HG03432 (cell line): ENCODE results near the gene CCDC61.

Experiments used
- ATAC-seq: cut with Tn5 transposase; IDR thresholded peaks from one replicate; pipeline ENCODE4 v1.9.1; 2021; ENCODE audit warnings: mild to moderate bottlenecking, moderate library complexity; ENCODE audit not compliant: unreplicated experiment

CCDC61 gene

GRCh38 chr19:46036744-46037128, 41.5 kb downstream of the CCDC61 start:
- no peak for ATAC-seq

GRCh38 chr19:46040125-46040524, 44.9 kb downstream of the CCDC61 start:
- no peak for ATAC-seq

- ATAC-seq = no peak
These were observed 45.8 kb downstream of the CCDC61 start, which contains the start of gene IGFL4 for GRCh38 chr19:46040952-46041500. TSS of gene IGFL4 (minus strand) at chr19:46041002. CDS start at chr19:46040962, 40 bp downstream.

DNA sequence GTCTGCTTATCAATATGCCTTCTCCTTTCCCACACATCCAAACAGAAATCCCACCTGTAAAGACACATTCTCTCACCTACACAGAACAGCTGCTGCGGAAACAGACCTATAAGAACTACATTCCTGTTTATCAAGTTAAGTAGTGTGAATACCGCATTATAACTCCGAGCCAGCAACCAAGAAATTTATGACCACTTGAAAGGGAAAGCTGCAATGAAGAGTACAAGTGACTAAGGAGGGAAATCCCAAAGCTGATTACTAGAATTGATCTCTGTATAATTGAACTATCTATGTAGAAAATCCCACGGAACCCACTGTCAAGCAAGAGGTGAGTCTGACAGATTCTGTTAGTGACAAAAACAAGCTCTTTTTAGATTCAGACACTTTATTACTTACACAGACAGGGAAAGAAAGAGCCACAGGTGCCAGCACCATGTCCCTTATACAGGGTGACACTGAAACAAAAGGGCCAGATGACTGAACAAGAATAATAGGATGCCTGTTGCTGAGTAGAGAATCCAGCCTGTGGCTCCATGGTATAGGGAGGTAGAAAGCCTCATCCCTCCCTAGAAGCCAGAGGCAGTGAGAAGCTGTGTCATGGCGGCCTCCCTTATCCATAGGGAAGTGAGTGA, 47.1 kb downstream of the CCDC61 start:
- ATAC-seq = no peak

GRCh38 chr19:46043519-46043918, 48.3 kb downstream of the CCDC61 start:
- ATAC-seq = no peak

DNA sequence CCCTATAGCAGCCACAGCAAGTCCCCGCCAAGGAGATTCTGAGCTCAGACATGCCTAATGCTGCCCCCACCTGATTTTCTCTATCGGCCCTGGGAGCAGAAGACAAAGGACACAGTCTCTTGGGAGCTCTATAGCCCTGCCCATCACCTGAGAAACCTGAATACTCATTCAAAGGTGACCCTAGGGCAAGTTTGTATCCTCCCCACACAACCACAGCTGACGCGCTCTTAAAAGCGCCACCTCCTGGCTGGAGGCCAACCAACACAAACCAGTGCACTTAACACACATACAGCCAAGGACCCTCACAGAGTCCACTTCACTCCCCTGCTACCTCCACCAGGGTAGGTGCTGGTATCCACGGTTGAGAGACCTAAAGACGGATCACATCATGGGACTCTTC, 54.3 kb downstream of the CCDC61 start:
- no peak for ATAC-seq

- no peak for ATAC-seq
These were observed 57.6 kb downstream of the CCDC61 start for GRCh38 chr19:46052896-46053295.

DNA sequence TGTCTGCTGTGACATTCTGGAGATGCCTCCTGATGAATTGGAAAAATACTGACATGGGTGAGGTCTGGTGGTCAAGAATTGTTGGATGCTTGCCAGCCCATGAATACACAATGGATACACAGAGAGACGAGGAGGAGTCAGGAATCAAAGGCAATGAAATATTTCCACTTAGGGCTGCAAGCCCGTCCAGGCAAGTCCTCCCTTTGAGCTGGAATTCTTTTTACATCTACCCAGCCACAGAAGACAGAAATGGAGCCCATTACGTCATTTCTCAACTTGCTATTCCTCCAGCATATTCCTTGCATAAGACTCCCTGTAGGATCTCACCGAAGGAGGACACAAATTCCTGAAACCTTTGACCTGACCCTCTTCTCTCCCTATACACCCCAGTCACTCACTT, 61.3 kb downstream of the CCDC61 start:
- no peak for ATAC-seq

DNA sequence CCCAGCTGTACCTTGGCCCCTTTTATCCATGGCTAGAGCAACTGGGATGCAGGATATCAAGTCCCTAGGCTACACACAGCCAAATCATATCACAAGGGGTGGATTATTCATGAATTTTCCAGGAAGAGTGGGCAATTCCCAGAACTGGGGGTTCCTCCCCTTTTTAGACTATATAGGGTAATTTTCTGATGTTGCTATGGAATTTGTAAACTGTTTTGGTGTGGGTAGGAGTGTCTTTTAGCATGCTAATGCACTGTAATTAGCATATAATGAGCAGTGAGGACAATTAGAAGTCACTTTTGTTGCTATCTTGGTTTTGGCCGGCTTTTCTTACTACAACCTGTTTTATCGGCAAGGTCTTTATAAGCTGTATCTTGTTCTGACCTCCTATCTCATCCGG, 63.5 kb downstream of the CCDC61 start:
- ATAC-seq = no peak

GRCh38 chr19:46060012-46060411, 64.7 kb downstream of the CCDC61 start:
- no peak for ATAC-seq

DNA sequence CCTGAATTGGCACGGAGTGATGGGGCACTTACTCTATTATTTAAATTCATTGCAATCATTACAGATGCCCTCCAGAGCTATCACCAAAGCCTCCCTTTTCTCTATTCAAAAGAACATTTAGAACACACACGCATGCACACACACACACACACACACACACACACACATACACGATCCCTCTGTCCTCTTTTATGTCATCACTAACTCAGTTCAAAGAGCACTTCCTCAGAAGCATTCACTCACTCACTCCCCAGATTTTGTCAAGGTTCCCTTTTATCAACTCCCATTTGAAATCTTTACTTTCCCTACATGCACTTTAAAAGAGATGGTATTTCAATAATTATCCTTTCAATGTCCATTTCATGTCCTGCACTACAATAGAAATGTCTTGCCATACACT, 67.9 kb downstream of the CCDC61 start:
- no peak for ATAC-seq

DNA sequence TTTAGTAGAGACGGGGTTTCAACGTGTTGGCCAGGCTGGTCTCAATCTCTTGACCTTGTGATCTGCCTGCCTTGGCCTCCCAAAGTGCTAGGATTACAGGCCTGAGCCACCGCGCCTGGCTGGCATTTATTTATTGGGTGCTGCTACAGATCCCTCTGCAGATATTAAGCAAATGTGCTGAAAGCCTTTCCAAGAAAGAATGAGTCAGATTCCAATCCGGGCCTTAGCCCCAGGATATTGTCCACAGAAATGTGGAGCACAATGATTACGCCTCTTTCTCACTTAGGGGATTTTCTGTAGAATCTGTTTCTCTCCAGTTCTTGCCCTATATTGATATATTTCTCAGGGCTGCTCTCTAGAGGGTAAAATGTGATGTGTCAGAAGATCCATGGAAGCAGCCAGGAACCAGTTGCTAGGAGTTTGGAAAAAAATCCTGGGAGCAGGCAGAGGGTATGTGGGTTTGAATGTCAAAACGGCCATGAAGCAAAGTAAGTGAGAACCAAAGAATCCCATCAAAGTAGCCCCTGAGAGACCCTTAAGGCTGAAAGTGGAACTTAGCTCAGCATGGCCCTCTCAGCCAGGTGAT, 70.3 kb downstream of the CCDC61 start:
- ATAC-seq = no peak

DNA sequence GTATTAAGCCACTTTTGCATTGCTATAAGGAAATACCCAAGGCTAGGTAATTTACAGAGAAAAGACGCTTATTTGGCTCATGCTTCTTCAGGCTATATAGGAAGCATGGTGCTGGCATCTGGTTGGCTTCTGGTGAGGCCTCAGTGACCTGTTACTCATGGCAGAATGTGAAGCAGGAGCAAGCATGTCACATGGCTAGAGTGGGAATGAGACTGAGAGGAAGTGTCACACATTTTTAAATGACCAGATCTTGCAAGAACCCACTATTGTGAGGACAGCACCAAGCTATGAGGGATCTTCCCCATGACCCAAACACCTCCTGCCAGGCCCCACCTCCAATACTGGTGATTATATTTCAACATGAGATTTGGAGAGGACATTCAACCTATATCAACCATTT, 71.2 kb downstream of the CCDC61 start:
- ATAC-seq = no peak

DNA sequence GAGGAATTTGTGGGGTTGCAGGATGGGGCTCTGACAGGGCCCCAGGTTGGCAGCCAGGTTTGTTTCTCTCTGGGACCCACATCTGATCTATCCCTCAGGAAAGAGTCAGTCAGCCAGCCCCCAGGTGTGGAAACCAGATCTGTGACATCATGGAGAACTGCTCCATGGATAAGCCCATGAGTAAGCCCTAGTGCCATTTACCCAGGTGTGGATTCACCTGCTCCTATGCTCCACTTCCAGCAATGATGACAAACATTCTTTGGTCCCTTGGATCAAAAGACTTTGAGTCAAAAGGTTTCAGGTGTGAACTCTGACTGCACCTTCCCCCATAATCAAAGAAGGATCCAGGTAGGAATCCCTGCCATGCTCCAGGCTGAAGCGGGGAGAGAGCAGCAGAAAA, 72.4 kb downstream of the CCDC61 start:
- ATAC-seq = no peak
